ENCODE measurements around the gene CNTNAP5. TPM values are rescaled to one million over a fixed set of nuclear protein-coding genes. Genes with fewer than 3 reads are reported as not detected.

CNTNAP5 gene
- total and polyA plus RNA-seq, 9 of the 15 experiments (the other 6 are each of a cell fraction or from before 2014, with no cell fraction given) = not detected

DNA sequence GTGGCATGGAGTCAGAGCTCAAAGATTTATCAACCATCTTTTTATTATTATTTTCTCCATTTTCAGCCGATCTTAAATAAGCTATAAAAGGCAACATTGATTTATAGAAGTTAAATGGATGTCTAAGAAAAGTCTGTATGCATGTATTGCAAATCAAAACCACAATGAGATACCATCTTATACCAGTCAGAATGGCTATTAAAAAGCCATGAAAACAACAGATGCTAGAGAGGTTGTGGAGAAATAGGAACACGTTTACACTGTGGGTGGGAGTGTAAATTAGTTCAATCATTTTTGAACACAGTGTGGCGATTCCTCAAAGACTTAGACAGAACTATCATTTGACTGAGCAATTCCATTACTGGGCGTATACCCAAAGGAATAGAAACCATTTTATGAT lies 731.0 kb downstream of the CNTNAP5 start:
- no peak for FAIRE-seq
- 0% methylated on average over 4 of the region's 4 CpGs for WGBS (ENCODE audit: insufficient coverage, low coverage, missing lambda C conversion rate)
- no peak for DNase-seq (ENCODE audit: extremely low read depth in 1 of 4, low spot score in 3 of 4)
- no peak overlapping the region for H3K4me3 ChIP-seq
- no peaks in the 10 kb centered on the region for H3K36me3 ChIP-seq (ENCODE audit: control insufficient read depth, insufficient read depth, low read length)
- intact Hi-C loops (cut with micrococcal nuclease) = no loop called here
- H3K27me3 ChIP-seq (ENCODE audit: control insufficient read depth in 2 of 2, insufficient read depth in 2 of 2, low read length in 2 of 2) = no peaks in the 10 kb centered on the region
- H3K9me3 ChIP-seq (replicated peaks; ENCODE audit: control insufficient read depth, insufficient read depth, low read depth, low read length) = 0 out of 2 replicates have a peak, but pooled peaks cover 3% of the 10 kb centered on the region
- no peaks in the 10 kb centered on the region for H4K20me1 ChIP-seq (replicated peaks; ENCODE audit: control insufficient read depth, insufficient read depth, low read length)
- H3K9ac ChIP-seq (ENCODE audit: insufficient read depth in 1 of 2, low read depth in 2 of 2, low read length in 2 of 2) = no peak overlapping the region
- no peak for ATAC-seq
- H3K4me1 ChIP-seq (replicated peaks in 1 of 2; ENCODE audit: control insufficient read depth in 2 of 2, insufficient read depth in 2 of 2, low read length in 2 of 2) = no peaks in the 10 kb centered on the region
- no peak overlapping the region for H3K27ac ChIP-seq (ENCODE audit: extremely low read depth, low read depth, low read length)
- in situ Hi-C loops (cut with MboI) = no loop called here
- BruUV-seq (replicated peaks) = no TSS peak
- H2AFZ ChIP-seq (ENCODE audit: low read depth, low read length) = no peak overlapping the region
- no peaks in the 10 kb centered on the region for H3K79me2 ChIP-seq (ENCODE audit: control insufficient read depth, insufficient read depth, low read length)
- no peaks in the 10 kb centered on the region for H3K9me1 ChIP-seq (ENCODE audit: control insufficient read depth, insufficient read depth, low read length)
- ChIA-PET POLR2A (no interaction called here), CTCF (ENCODE audit: low intra/inter-chr PET ratio) (no interaction called here)
- no peak overlapping the region for H3K4me2 ChIP-seq (ENCODE audit: insufficient read depth, low read length)
- TF ChIP-seq, protein P1, sequence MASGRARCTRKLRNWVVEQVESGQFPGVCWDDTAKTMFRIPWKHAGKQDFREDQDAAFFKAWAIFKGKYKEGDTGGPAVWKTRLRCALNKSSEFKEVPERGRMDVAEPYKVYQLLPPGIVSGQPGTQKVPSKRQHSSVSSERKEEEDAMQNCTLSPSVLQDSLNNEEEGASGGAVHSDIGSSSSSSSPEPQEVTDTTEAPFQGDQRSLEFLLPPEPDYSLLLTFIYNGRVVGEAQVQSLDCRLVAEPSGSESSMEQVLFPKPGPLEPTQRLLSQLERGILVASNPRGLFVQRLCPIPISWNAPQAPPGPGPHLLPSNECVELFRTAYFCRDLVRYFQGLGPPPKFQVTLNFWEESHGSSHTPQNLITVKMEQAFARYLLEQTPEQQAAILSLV (tag; IDR thresholded peaks at IDR 0.05) = no peak
- TF ChIP-seq, protein P2, sequence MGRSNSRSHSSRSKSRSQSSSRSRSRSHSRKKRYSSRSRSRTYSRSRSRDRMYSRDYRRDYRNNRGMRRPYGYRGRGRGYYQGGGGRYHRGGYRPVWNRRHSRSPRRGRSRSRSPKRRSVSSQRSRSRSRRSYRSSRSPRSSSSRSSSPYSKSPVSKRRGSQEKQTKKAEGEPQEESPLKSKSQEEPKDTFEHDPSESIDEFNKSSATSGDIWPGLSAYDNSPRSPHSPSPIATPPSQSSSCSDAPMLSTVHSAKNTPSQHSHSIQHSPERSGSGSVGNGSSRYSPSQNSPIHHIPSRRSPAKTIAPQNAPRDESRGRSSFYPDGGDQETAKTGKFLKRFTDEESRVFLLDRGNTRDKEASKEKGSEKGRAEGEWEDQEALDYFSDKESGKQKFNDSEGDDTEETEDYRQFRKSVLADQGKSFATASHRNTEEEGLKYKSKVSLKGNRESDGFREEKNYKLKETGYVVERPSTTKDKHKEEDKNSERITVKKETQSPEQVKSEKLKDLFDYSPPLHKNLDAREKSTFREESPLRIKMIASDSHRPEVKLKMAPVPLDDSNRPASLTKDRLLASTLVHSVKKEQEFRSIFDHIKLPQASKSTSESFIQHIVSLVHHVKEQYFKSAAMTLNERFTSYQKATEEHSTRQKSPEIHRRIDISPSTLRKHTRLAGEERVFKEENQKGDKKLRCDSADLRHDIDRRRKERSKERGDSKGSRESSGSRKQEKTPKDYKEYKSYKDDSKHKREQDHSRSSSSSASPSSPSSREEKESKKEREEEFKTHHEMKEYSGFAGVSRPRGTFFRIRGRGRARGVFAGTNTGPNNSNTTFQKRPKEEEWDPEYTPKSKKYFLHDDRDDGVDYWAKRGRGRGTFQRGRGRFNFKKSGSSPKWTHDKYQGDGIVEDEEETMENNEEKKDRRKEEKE (IDR thresholded peaks at IDR 0.05; ENCODE audit: borderline replicate concordance in 1 of 2, control insufficient read depth in 1 of 2, low read depth in 2 of 2, low read length in 1 of 2) = no peak
- TF ChIP-seq, protein P3, sequence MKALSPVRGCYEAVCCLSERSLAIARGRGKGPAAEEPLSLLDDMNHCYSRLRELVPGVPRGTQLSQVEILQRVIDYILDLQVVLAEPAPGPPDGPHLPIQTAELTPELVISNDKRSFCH (CRISPR knock-in tag; IDR thresholded peaks at IDR 0.05) = no peak
- TF ChIP-seq, protein P3 (tag; IDR thresholded peaks at IDR 0.05) = no peak
- TF ChIP-seq PHTF2 (CRISPR knock-in tag; IDR thresholded peaks at IDR 0.05) (no peak), HDAC8 (tag; IDR thresholded peaks at IDR 0.05) (no peak), ILF3 (IDR thresholded peaks at IDR 0.05; ENCODE audit: borderline replicate concordance) (no peak), KDM5B (IDR thresholded peaks at IDR 0.05; ENCODE audit: insufficient replicate concordance, low read depth, low read length) (no peak), ZNF174 (CRISPR knock-in tag; IDR thresholded peaks at IDR 0.05) (no peak), KDM2B (CRISPR knock-in tag; IDR thresholded peaks at IDR 0.05) (no peak), ZNF184 (CRISPR knock-in tag; IDR thresholded peaks at IDR 0.05) (no peak)
- TF ChIP-seq, protein P4, sequence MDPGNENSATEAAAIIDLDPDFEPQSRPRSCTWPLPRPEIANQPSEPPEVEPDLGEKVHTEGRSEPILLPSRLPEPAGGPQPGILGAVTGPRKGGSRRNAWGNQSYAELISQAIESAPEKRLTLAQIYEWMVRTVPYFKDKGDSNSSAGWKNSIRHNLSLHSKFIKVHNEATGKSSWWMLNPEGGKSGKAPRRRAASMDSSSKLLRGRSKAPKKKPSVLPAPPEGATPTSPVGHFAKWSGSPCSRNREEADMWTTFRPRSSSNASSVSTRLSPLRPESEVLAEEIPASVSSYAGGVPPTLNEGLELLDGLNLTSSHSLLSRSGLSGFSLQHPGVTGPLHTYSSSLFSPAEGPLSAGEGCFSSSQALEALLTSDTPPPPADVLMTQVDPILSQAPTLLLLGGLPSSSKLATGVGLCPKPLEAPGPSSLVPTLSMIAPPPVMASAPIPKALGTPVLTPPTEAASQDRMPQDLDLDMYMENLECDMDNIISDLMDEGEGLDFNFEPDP (CRISPR knock-in tag; IDR thresholded peaks at IDR 0.05) = no peak
- TF ChIP-seq, protein P5, sequence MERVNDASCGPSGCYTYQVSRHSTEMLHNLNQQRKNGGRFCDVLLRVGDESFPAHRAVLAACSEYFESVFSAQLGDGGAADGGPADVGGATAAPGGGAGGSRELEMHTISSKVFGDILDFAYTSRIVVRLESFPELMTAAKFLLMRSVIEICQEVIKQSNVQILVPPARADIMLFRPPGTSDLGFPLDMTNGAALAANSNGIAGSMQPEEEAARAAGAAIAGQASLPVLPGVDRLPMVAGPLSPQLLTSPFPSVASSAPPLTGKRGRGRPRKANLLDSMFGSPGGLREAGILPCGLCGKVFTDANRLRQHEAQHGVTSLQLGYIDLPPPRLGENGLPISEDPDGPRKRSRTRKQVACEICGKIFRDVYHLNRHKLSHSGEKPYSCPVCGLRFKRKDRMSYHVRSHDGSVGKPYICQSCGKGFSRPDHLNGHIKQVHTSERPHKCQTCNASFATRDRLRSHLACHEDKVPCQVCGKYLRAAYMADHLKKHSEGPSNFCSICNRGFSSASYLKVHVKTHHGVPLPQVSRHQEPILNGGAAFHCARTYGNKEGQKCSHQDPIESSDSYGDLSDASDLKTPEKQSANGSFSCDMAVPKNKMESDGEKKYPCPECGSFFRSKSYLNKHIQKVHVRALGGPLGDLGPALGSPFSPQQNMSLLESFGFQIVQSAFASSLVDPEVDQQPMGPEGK (CRISPR knock-in tag; IDR thresholded peaks at IDR 0.05; ENCODE audit: borderline replicate concordance) = no peak

Measured in K562 (cell line).